Mammary epithelial cell (primary cell): ENCODE results near the gene C3orf49.

Source experiments
- EZH2 ChIP-seq: IDR thresholded peaks from 2 replicates; pipeline ENCODE4 v1.6.1; 2012; ENCODE audit warnings: low read length, inconsistent platforms, borderline replicate concordance
- TF ChIP-seq, protein P1 (sequence below), 2 donors: IDR thresholded peaks in 1 of 2; conservative IDR thresholded peaks in 1 of 2; 2 replicates each; pipeline ENCODE4 v1.5.1; 2011 to 2012; ENCODE audit warnings: inconsistent platforms in 2 of 2, low read length in 2 of 2, mild to moderate bottlenecking in 2 of 2, control low read depth in 1 of 2, low read depth in 1 of 2; ENCODE audit not compliant: insufficient read depth in 1 of 2; ENCODE audit errors: extremely low read depth in 1 of 2

GRCh38 chr3:63847718-63848450, 28.8 kb downstream of the C3orf49 start:
- TF ChIP-seq, protein P1, sequence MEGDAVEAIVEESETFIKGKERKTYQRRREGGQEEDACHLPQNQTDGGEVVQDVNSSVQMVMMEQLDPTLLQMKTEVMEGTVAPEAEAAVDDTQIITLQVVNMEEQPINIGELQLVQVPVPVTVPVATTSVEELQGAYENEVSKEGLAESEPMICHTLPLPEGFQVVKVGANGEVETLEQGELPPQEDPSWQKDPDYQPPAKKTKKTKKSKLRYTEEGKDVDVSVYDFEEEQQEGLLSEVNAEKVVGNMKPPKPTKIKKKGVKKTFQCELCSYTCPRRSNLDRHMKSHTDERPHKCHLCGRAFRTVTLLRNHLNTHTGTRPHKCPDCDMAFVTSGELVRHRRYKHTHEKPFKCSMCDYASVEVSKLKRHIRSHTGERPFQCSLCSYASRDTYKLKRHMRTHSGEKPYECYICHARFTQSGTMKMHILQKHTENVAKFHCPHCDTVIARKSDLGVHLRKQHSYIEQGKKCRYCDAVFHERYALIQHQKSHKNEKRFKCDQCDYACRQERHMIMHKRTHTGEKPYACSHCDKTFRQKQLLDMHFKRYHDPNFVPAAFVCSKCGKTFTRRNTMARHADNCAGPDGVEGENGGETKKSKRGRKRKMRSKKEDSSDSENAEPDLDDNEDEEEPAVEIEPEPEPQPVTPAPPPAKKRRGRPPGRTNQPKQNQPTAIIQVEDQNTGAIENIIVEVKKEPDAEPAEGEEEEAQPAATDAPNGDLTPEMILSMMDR (conservative IDR thresholded peaks at IDR 0.05 in 1 of 2, IDR thresholded peaks at IDR 0.05 in 1 of 2; ENCODE audit: extremely low read depth in 1 of 2, insufficient read depth in 1 of 2, low read depth in 1 of 2, low read length in 2 of 2), result no peak
- TF ChIP-seq EZH2, result no peak
